Body of pancreas (tissue), 4 donors: ENCODE measurements around the gene COL23A1. TPM values are rescaled to one million over a fixed set of nuclear protein-coding genes. Genes with fewer than 3 reads are reported as not detected.

Source experiments
- ATAC-seq: fragments of 150-250 bp; one replicate; pipeline ENCODE4 v1.9.1; 2016
- DNase-seq, 4 donors: peaks; one replicate each; pipeline ENCODE4 v3.0.0-alpha.2; 2019
- H3K27ac ChIP-seq, 4 donors: fragments of 200-600 bp; sonication (generic); 1 replicate in 3 of 4; 2 replicates in 1 of 4; pipeline versions ENCODE4 v1.5.1 to v1.6.1; 2016 to 2019; ENCODE audit warnings: mild to moderate bottlenecking in 1 of 4, mixed read lengths in 1 of 4, moderate library complexity in 1 of 4
- H3K27me3 ChIP-seq, 2 donors: fragments of 200-600 bp; sonication (generic); one replicate each; pipeline ENCODE4 v1.6.0; 2016; ENCODE audit warnings: mild to moderate bottlenecking in 1 of 2
- H3K36me3 ChIP-seq, 2 donors: fragments of 200-600 bp; sonication (generic); replicated peaks in 1 of 2; 2 replicates each; pipeline ENCODE4 v1.5.1; 2016; ENCODE audit warnings: low read depth in 2 of 2; ENCODE audit not compliant: insufficient read depth in 1 of 2
- H3K4me1 ChIP-seq: fragments of 200-600 bp; sonication (generic); one replicate; pipeline ENCODE4 v1.6.0; 2016
- H3K4me3 ChIP-seq, 2 donors: fragments of 200-600 bp; sonication (generic); 1 replicate in 1 of 2; 2 replicates in 1 of 2; pipeline ENCODE4 v1.5.1; 2016 to 2019
- H3K9me3 ChIP-seq, 3 donors: fragments of 200-600 bp; sonication (generic); 1 replicate in 2 of 3; 2 replicates in 1 of 3; pipeline ENCODE4 v1.5.1; 2016
- CTCF ChIP-seq, 7 experiments: fragments of 450-650 bp in 4 of 7; fragments of 200-600 bp in 3 of 7; sonication (generic) in 3 of 7; IDR thresholded peaks; one replicate each; pipeline ENCODE4 v1.5.1; 2016 to 2019; ENCODE audit warnings: antibody characterized with exemption in 7 of 7
- POLR2A ChIP-seq, 3 donors: fragments of 450-650 bp; IDR thresholded peaks; one replicate each; pipeline ENCODE4 v1.6.1; 2016; ENCODE audit warnings: antibody characterized with exemption in 3 of 3, mild to moderate bottlenecking in 2 of 3
- WGBS, 2 donors: methylation state at CpG; one replicate each; pipeline ENCODE4 v1.1.5; 2017; 5-methylcytosine and 5-hydroxymethylcytosine counted together
- intact Hi-C: fragments of 100-400 bp; cut with DNase I; formaldehyde crosslinking; loops from one replicate; pipeline ENCODE4 v1.15.1; 2023
- total RNA-seq, 2 donors: library from RNA; depleted of rRNA; stranded (reverse); fragments of >200 nt; gene quantifications; one replicate each; pipeline ENCODE4 v1.1.0, GENCODE V29; 2016

COL23A1 gene
- total RNA-seq, 2 donors from 2014 or later, result not detected

GRCh38 chr5:178392386-178392785 lies 197.8 kb downstream of the COL23A1 start:
- Histone ChIP-seq H3K27me3 (no peaks in the 10 kb centered on the region), H3K36me3 (no peaks in the 10 kb centered on the region), H3K4me1 (no peaks in the 10 kb centered on the region), H3K27ac (no peak overlapping the region), H3K4me3 (no peak overlapping the region), H3K9me3 (no peaks in the 10 kb centered on the region)
- WGBS, 2 donors, result 71 to 72% methylated on average over 7 of the region's 7 CpGs
- no peak for DNase-seq
- TF ChIP-seq POLR2A (IDR thresholded peaks at IDR 0.05), result no peak
- TF ChIP-seq CTCF (IDR thresholded peaks at IDR 0.05), result no peak
- no peak for ATAC-seq
- intact Hi-C loops, result no loop called here

GRCh38 chr5:178391480-178391879 lies 198.7 kb downstream of the COL23A1 start:
- no peak for ATAC-seq
- DNase-seq, result no peak
- no peaks in the 10 kb centered on the region for H3K4me1 ChIP-seq
- H3K27me3 ChIP-seq, result no peaks in the 10 kb centered on the region
- TF ChIP-seq POLR2A (IDR thresholded peaks at IDR 0.05), result no peak
- no peak for TF ChIP-seq CTCF (IDR thresholded peaks at IDR 0.05)
- no peak overlapping the region for H3K27ac ChIP-seq
- intact Hi-C loops, result no loop called here
- no peaks in the 10 kb centered on the region for H3K36me3 ChIP-seq
- 25 to 28% methylated on average over 4 of the region's 4 CpGs for WGBS, 2 donors
- no peaks in the 10 kb centered on the region for H3K9me3 ChIP-seq
- H3K4me3 ChIP-seq, result no peak overlapping the region

- ATAC-seq (no peak), DNase-seq (no peak)
- Histone ChIP-seq H3K27ac (no peak overlapping the region), H3K4me3 (no peak overlapping the region), H3K36me3 (no peaks in the 10 kb centered on the region), H3K4me1 (no peaks in the 10 kb centered on the region), H3K27me3 (no peaks in the 10 kb centered on the region), H3K9me3 (no peaks in the 10 kb centered on the region)
- intact Hi-C loops, result no loop called here
- 67 to 69% methylated on average over 12 of the region's 12 CpGs for WGBS, 2 donors
- TF ChIP-seq CTCF (IDR thresholded peaks at IDR 0.05), result no peak
- no peak for TF ChIP-seq POLR2A (IDR thresholded peaks at IDR 0.05)
Measured at GRCh38 chr5:178389796-178390195, 200.4 kb downstream of the COL23A1 start.

- intact Hi-C loops, result no loop called here
- TF ChIP-seq POLR2A (IDR thresholded peaks at IDR 0.05) (no peak), CTCF (IDR thresholded peaks at IDR 0.05) (no peak)
- ATAC-seq (no peak), DNase-seq (no peak)
- Histone ChIP-seq H3K4me3 (no peak overlapping the region), H3K27ac (no peak overlapping the region), H3K9me3 (no peaks in the 10 kb centered on the region), H3K27me3 (peaks cover 0 to 4% of the 10 kb centered on the region in 2 donors), H3K4me1 (no peaks in the 10 kb centered on the region), H3K36me3 (no peaks in the 10 kb centered on the region)
- WGBS, 2 donors, result 67 to 85% methylated on average over 8 of the region's 8 CpGs
Measured at GRCh38 chr5:178389026-178389729, 201.0 kb downstream of the COL23A1 start.
